Left ventricle myocardium inferior (tissue), 1 donor: Measurements from ENCODE around the gene CCL8. TPM values are rescaled to one million over a fixed set of nuclear protein-coding genes. Genes with fewer than 3 reads are reported as not detected.

Experiments used
- DNase-seq: peaks from one replicate; pipeline ENCODE4 v3.0.0-alpha.2; 2020
- H3K27ac ChIP-seq: fragments of 200-600 bp; replicated peaks from 2 replicates; pipeline ENCODE4 v1.8.0; 2021
- H3K27me3 ChIP-seq: fragments of 200-600 bp; 2 replicates; pipeline ENCODE4 v1.8.0; 2021; ENCODE audit warnings: low read depth
- H3K36me3 ChIP-seq: fragments of 200-600 bp; 2 replicates; pipeline ENCODE4 v1.8.0; 2021
- H3K4me1 ChIP-seq: fragments of 200-600 bp; 2 replicates; pipeline ENCODE4 v1.8.0; 2021
- H3K4me3 ChIP-seq: fragments of 200-600 bp; 2 replicates; pipeline ENCODE4 v1.8.0; 2021; ENCODE audit warnings: mild to moderate bottlenecking, moderate library complexity
- H3K9me3 ChIP-seq: fragments of 200-600 bp; replicated peaks from 2 replicates; pipeline ENCODE4 v1.8.0; 2021
- intact Hi-C: fragments of 100-400 bp; cut with micrococcal nuclease; formaldehyde crosslinking; loops from one replicate; pipeline ENCODE4 v1.11.0; 2022
- long read RNA-seq: library from polyadenylated mRNA; unstranded; transcript quantifications from one replicate; pipeline ENCODE4 v2.0.0, GENCODE V29; 2021
- total RNA-seq: library from RNA; stranded (reverse); fragmentation: NEBNext Ultra II Directional; extraction: Animal tissue kit (Norgen Biotek cat#: 25700); gene quantifications from one replicate; pipeline ENCODE4 v1.2.1, GENCODE V29; 2021
- TF ChIP-seq, protein P1 (sequence below): fragments of 200-600 bp; IDR thresholded peaks from 2 replicates; pipeline ENCODE4 v1.8.0; 2021; ENCODE audit warnings: antibody characterized with exemption, mild to moderate bottlenecking, borderline replicate concordance
- donor health status: DM: no; HTN: yes; CAD: no; lungs with severe emphysema.

The CCL8 gene
- 0.41 TPM for total RNA-seq
- long read RNA-seq, result 0 reads

DNA sequence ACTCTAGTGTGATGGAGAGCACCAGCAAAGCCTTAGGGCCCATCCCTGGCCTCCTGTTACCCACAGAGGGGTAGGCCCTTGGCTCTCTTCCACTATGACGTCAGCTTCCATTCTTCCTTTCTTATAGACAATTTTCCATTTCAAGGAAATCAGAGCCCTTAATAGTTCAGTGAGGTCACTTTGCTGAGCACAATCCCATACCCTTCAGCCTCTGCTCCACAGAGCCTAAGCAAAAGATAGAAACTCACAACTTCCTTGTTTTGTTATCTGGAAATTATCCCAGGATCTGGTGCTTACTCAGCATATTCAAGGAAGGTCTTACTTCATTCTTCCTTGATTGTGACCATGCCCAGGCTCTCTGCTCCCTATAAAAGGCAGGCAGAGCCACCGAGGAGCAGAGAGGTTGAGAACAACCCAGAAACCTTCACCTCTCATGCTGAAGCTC, at the start of gene CCL8:
CCL8 (plus strand) TSS at position 397 of the 445 bp plus-strand sequence. CDS start 67 bp downstream, outside the sequence.
- DNase-seq, result no peak
- intact Hi-C loops, result no loop called here
- H3K27ac ChIP-seq, result peak within 1 kb of the TSS; percentile 60
- no peaks in the 10 kb centered on the region for H3K36me3 ChIP-seq
- no peak within 1 kb of the TSS for H3K4me3 ChIP-seq
- no peaks in the 10 kb centered on the region for H3K27me3 ChIP-seq
- H3K4me1 ChIP-seq, result peaks cover 22% of the 10 kb centered on the region
- peaks cover 5% of the 10 kb centered on the region for H3K9me3 ChIP-seq
- TF ChIP-seq, protein P1, sequence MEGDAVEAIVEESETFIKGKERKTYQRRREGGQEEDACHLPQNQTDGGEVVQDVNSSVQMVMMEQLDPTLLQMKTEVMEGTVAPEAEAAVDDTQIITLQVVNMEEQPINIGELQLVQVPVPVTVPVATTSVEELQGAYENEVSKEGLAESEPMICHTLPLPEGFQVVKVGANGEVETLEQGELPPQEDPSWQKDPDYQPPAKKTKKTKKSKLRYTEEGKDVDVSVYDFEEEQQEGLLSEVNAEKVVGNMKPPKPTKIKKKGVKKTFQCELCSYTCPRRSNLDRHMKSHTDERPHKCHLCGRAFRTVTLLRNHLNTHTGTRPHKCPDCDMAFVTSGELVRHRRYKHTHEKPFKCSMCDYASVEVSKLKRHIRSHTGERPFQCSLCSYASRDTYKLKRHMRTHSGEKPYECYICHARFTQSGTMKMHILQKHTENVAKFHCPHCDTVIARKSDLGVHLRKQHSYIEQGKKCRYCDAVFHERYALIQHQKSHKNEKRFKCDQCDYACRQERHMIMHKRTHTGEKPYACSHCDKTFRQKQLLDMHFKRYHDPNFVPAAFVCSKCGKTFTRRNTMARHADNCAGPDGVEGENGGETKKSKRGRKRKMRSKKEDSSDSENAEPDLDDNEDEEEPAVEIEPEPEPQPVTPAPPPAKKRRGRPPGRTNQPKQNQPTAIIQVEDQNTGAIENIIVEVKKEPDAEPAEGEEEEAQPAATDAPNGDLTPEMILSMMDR, result no peak

DNA sequence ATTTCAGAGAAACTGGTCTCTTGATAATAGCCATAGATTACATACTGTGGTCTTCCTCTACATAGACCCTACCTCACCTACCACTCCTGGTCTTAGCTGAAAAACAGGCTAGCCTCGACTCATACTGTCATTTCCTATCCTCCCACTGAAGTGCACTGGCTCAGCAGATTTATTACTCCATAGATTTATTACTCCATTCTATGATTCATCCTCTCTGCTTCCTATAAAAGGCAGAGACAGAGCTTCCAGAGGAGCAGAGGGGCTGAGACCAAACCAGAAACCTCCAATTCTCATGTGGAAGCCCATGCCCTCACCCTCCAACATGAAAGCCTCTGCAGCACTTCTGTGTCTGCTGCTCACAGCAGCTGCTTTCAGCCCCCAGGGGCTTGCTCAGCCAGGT, 49.3 kb upstream of the CCL8 start, which contains the start of gene CCL7:
CCL7 (plus strand) TSS at position 253 of the 400 bp plus-strand sequence; CDS start at position 323, 70 bp downstream.
- Histone ChIP-seq H3K27ac (no peak within 1 kb of the TSS), H3K36me3 (no peaks in the 10 kb centered on the region), H3K4me1 (no peaks in the 10 kb centered on the region), H3K9me3 (no peaks in the 10 kb centered on the region), H3K4me3 (no peak within 1 kb of the TSS), H3K27me3 (no peaks in the 10 kb centered on the region)
- intact Hi-C loops, result no loop called here
- TF ChIP-seq, protein P1, result no peak
- no peak for DNase-seq

DNA sequence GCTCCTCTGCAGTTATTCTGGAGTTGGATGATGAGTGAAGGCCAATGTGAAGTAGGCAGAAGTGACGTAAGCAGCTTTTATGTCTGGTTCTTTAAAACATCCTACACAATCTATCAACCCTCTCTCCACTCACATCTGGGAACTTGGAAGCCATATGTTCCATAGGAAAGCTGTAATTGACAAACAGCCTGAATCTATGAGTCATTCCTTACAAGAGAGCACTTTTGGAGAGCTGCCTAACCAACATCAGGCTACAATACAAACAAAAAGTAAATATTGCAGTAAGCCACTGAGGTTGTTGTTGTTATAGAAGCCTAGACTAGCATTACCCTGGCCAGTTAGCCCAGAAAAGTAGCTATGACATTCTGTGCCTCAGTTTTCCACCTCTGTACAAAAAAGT, 43.4 kb upstream of the CCL8 start:
- DNase-seq, result no peak
- Histone ChIP-seq H3K4me3 (no peak overlapping the region), H3K36me3 (no peaks in the 10 kb centered on the region), H3K9me3 (no peaks in the 10 kb centered on the region), H3K27ac (no peak overlapping the region), H3K27me3 (no peaks in the 10 kb centered on the region), H3K4me1 (no peaks in the 10 kb centered on the region)
- TF ChIP-seq, protein P1, result no peak
- intact Hi-C loops, result no loop called here

DNA sequence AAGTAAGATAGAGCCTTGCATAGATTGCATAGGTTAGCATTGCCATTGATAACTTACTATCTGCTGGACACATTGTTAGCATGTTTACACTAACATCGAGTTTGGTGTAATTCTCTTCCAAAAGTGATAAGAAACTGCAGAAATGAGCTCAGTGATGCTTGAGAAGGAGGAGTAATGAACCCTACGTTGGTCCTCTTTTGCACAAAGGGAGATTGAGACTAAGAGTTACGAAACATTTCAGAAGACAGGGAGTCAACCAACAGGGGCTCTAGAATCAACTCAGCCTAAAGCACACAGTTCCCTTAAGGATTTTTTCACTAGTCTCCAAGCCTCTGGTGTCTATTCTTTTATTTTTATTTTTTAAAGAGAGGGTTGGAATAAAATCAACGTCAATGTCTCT, 42.4 kb upstream of the CCL8 start:
- Histone ChIP-seq H3K27me3 (no peaks in the 10 kb centered on the region), H3K4me3 (no peak overlapping the region), H3K27ac (no peak overlapping the region), H3K9me3 (no peaks in the 10 kb centered on the region), H3K4me1 (no peaks in the 10 kb centered on the region), H3K36me3 (no peaks in the 10 kb centered on the region)
- intact Hi-C loops, result no loop called here
- TF ChIP-seq, protein P1, result no peak
- DNase-seq, result no peak

DNA sequence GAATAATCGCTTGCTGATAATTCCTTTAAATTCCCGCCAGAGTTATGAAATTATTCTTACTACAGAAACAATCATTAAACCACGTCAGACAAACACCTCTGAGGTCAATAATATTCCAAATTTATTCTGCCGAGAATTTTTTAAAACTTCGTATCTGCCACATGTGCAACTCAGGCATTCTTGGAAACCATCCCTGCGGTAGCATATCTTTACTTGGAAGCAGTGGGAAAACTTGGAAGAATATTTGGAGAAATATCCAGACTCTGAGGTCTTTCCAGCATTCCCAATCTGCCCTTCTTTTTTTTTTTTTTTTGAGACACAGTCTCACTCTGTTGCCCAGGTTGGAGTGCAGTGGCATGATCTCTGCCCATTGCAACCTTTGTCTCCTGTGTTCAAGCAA, 35.7 kb upstream of the CCL8 start:
- TF ChIP-seq, protein P1, result no peak
- intact Hi-C loops, result no loop called here
- H3K4me3 ChIP-seq, result no peak overlapping the region
- no peaks in the 10 kb centered on the region for H3K9me3 ChIP-seq
- H3K4me1 ChIP-seq, result peaks cover 13% of the 10 kb centered on the region
- DNase-seq, result no peak
- peak overlapping the region; percentile 63 for H3K27ac ChIP-seq
- H3K36me3 ChIP-seq, result no peaks in the 10 kb centered on the region
- no peaks in the 10 kb centered on the region for H3K27me3 ChIP-seq
